A549 (cell line): Measurements from ENCODE around the gene SHFL. TPM values are rescaled to one million over a fixed set of nuclear protein-coding genes. Genes with fewer than 3 reads are reported as not detected.

Source experiments
- ATAC-seq, 2 experiments: fragments of 200-7000 bp in 1 of 2; fragments of >200 bp in 1 of 2; cut with Nextera tagmentation in 1 of 2; cut with Tn5 transposase in 1 of 2; 3 replicates each; pipeline versions ENCODE4 v1.8.0 to v1.9.1; 2018 to 2020; ENCODE audit warnings: mild to moderate bottlenecking in 1 of 2, moderate library complexity in 1 of 2
- CTCF ChIA-PET: fragments of 300-600 bp; sonication (Branson Sonifier 250); formaldehyde crosslinking; extraction: SDS; loops from one replicate; lab custom pipeline; 2021; ENCODE audit warnings: antibody characterized with exemption, inconsistent platforms; lab: Yijun Ruan, JAX
- POLR2A ChIA-PET: fragments of 350-600 bp; formaldehyde crosslinking; extraction: SDS; loops from one replicate; lab custom pipeline; 2021; ENCODE audit warnings: antibody characterized with exemption, inconsistent platforms; lab: Yijun Ruan, JAX
- DNase-seq, 2 experiments: peaks; one replicate each; pipeline versions ENCODE4 v3.0.0 to v3.0.0-alpha.2; 2011 to 2016; ENCODE audit warnings: low read depth in 1 of 2, low spot score in 1 of 2
- FAIRE-seq: peaks from 2 replicates; lab custom pipeline; 2011; peaks lifted over from hg19 to GRCh38; lab: Jason Lieb, UNC
- H3K27ac ChIP-seq, 2 experiments: fragments of >200 bp; sonication (Bioruptor Twin); formaldehyde crosslinking; 3 replicates each; pipeline ENCODE4 v1.5.1; 2016 to 2017
- H3K4me1 ChIP-seq: fragments of >200 bp; sonication (Bioruptor Twin); formaldehyde crosslinking; 3 replicates; pipeline ENCODE4 v1.6.1; 2016
- H3K4me2 ChIP-seq: fragments of >200 bp; sonication (Bioruptor Twin); formaldehyde crosslinking; 3 replicates; pipeline ENCODE4 v1.6.1; 2016
- H3K4me3 ChIP-seq: fragments of >200 bp; sonication (Bioruptor Twin); formaldehyde crosslinking; 3 replicates; pipeline ENCODE4 v1.5.1; 2016
- H3K9me3 ChIP-seq: fragments of >200 bp; sonication (Bioruptor Twin); formaldehyde crosslinking; 3 replicates; pipeline ENCODE4 v1.6.1; 2016
- EHF ChIP-seq: fragments of 250-450 bp; sonication (Bioruptor Pico); IDR thresholded peaks from 2 replicates; pipeline ENCODE4 v1.5.0; 2020; ENCODE audit warnings: mild to moderate bottlenecking
- FOSL2 ChIP-seq, 2 experiments: fragments of 450-650 bp in 1 of 2; fragments of >200 bp in 1 of 2; sonication (Bioruptor Twin) in 1 of 2; formaldehyde crosslinking; IDR thresholded peaks; 2 replicates each; pipeline versions ENCODE4 v1.5.0 to v1.6.1; 2016 to 2020; ENCODE audit warnings: mild to moderate bottlenecking in 1 of 2, moderate library complexity in 1 of 2
- HDAC2 ChIP-seq: fragments of 200-600 bp; sonication (generic); IDR thresholded peaks from 2 replicates; pipeline ENCODE4 v1.6.1; 2016
- JUNB ChIP-seq: fragments of >200 bp; sonication (Bioruptor Twin); formaldehyde crosslinking; IDR thresholded peaks from 2 replicates; pipeline ENCODE4 v1.6.1; 2016
- MAZ ChIP-seq: fragments of 150-350 bp; IDR thresholded peaks from 2 replicates; pipeline ENCODE4 v1.6.1; 2014; ENCODE audit warnings: antibody characterized with exemption, low read depth, low read length, borderline replicate concordance
- POLR2AphosphoS2 ChIP-seq: conservative IDR thresholded peaks from 2 replicates; pipeline ENCODE4 v1.6.1; 2012; ENCODE audit warnings: low read length, improper control_type of control experiment, inconsistent platforms
- ZSCAN20 ChIP-seq: fragments of 250-450 bp; sonication (Bioruptor Pico); IDR thresholded peaks from 2 replicates; pipeline ENCODE4 v1.8.0; 2022; ENCODE audit warnings: mild to moderate bottlenecking, moderate library complexity
- WGBS: methylation state at CpG from one replicate; pipeline ENCODE4 v1.1.6; 2017; ENCODE audit errors: missing lambda C conversion rate; 5-methylcytosine and 5-hydroxymethylcytosine counted together
- polyA plus RNA-seq, 4 experiments: library from polyadenylated mRNA; depleted of rRNA in 3 of 4; stranded (reverse); fragments of >200 nt; fragmentation: RNase III in 1 of 4; extraction: RNeasy Plus Mini Kit Qiagen cat#74134 plus additional on column Dnase treatment in 1 of 4; gene quantifications; 2 replicates in 3 of 4; 3 replicates in 1 of 4; pipeline ENCODE4 v1.2.3, GENCODE V29; 2011 to 2017
- TF ChIP-seq, protein P1 (sequence below): IDR thresholded peaks from 2 replicates; pipeline ENCODE4 v1.6.1; 2012
- TF ChIP-seq, protein P2 (sequence below): fragments of 200-600 bp; sonication (generic); IDR thresholded peaks from 2 replicates; pipeline ENCODE4 v1.6.1; 2016; ENCODE audit warnings: antibody characterized with exemption, mild to moderate bottlenecking, moderate library complexity
- TF ChIP-seq, protein P3 (sequence below): fragments of >200 bp; sonication (Bioruptor Twin); formaldehyde crosslinking; IDR thresholded peaks from 3 replicates; pipeline ENCODE4 v1.6.1; 2016

Gene SHFL
- polyA plus RNA-seq, 2 of the 4 experiments (the other 2 are of a cell fraction): 10.1 to 12.5 TPM

DNA sequence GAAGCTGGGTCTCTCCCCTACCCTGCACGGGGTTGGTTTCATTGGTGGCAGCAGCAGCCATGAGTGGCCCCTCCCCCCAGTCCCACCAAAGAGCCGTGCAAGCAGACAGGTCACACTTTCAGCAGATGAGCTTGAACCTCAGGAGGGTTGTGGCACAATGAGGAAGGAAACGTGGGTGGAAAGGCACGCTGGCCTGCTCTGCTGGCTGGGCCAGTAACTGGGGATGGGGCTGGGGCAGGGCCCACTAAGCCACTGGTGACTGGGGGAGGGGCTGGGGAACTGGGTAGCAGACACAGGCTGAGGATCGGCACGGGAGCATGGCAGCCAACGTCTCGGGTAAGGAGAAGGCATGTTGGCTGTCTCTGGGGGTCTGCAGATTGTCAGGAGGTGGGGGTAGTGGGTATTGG is 25.3 kb downstream of the SHFL start, which contains the start of gene P2RY11:
P2RY11 (plus strand) TSS at position 289 of the 407 bp plus-strand sequence; CDS start at position 318, 29 bp downstream.
- POLR2A ChIA-PET: interaction anchor here (1.6 kb wide), 1 partner anchor 15 kb away, joined by 9 read pairs; no protein-coding TSS in a partner anchor
- Histone ChIP-seq H3K4me1 (peaks cover 30% of the 10 kb centered on the region; the same call in 2 of the 3 replicates), H3K4me2 (no peak within 1 kb of the TSS)
- DNase-seq (no peak), FAIRE-seq (no peak), ATAC-seq (no peak)
- TF ChIP-seq, protein P1, sequence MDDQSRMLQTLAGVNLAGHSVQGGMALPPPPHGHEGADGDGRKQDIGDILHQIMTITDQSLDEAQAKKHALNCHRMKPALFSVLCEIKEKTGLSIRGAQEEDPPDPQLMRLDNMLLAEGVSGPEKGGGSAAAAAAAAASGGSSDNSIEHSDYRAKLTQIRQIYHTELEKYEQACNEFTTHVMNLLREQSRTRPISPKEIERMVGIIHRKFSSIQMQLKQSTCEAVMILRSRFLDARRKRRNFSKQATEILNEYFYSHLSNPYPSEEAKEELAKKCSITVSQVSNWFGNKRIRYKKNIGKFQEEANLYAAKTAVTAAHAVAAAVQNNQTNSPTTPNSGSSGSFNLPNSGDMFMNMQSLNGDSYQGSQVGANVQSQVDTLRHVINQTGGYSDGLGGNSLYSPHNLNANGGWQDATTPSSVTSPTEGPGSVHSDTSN: 0 out of 2 replicates have a peak, but pooled peaks have one; percentile 19
- TF ChIP-seq HDAC2: no peak
- TF ChIP-seq, all 56 proteins: peak for 1
- CTCF ChIA-PET: interaction anchor here (0.8 to 1.3 kb wide), 2 partner anchors 13 to 179 kb away, joined by 3 to 5 read pairs; no protein-coding TSS in a partner anchor
- no peaks in the 10 kb centered on the region for H3K9me3 ChIP-seq
- no peak within 1 kb of the TSS for H3K4me3 ChIP-seq
- H3K27ac ChIP-seq: peak within 1 kb of the TSS in 1 of 2 experiments; percentile 48; a peak in 3 of 6 replicates
- 89% methylated on average over 5 of the region's 8 CpGs for WGBS

DNA sequence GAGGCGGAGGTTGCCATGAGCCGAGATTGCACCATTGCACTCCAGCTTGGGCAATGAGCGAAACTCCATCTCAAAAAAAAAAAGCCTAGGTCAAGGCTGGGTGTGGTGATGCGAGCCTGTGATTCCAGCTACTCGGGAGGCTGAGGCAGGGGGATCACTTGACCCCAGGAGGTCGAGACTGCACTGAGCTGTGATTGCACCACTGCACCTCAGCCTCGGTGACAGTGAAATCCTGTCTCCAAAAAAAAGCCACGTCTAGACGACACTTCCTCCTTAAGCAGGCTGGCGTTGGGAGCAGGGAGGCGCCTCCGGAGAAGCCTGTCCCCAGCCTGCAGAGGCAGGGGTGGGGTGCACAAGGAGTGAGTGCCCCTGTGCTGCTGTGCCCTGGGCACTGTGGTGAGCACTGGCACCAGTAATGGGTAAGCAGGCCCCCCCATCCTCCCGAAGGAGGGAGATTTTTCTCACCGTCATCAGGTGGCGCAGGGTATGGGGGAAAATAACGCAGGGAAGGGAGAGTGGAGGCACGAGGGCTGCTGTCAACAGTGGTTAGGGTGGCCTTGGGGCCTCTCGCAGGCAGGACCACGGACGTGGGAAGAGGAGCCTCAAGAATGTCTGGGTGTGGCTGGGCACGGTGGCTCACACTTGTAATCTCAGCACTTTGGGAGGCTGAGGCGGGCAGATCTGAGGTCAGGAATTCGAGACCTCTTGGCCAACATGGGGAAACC is 26.1 kb downstream of the SHFL start:
- Histone ChIP-seq H3K27ac (peak overlapping the region in 1 of 2 experiments; percentile 34; a peak in 2 of 6 replicates), H3K4me3 (no peak overlapping the region)
- ATAC-seq (peak; percentile 2 to 5; a peak in 3 of 6 replicates), DNase-seq (peak in 1 of 2 experiments; percentile 50), FAIRE-seq (no peak)
- POLR2A ChIA-PET: interaction anchor here (0.6 to 1.6 kb wide), 3 partner anchors 16 to 486 kb away, joined by 3 to 9 read pairs (median 5); no protein-coding TSS in a partner anchor
- TF ChIP-seq MAZ: no peak
- no peak for TF ChIP-seq FOSL2 (IDR thresholded peaks at IDR 0.05)
- no peak for TF ChIP-seq FOSL2 (CRISPR knock-in tag; IDR thresholded peaks at IDR 0.05)
- TF ChIP-seq, protein P1: peak; percentile 48
- no peak for TF ChIP-seq ZSCAN20 (CRISPR knock-in tag)
- TF ChIP-seq, protein P2, sequence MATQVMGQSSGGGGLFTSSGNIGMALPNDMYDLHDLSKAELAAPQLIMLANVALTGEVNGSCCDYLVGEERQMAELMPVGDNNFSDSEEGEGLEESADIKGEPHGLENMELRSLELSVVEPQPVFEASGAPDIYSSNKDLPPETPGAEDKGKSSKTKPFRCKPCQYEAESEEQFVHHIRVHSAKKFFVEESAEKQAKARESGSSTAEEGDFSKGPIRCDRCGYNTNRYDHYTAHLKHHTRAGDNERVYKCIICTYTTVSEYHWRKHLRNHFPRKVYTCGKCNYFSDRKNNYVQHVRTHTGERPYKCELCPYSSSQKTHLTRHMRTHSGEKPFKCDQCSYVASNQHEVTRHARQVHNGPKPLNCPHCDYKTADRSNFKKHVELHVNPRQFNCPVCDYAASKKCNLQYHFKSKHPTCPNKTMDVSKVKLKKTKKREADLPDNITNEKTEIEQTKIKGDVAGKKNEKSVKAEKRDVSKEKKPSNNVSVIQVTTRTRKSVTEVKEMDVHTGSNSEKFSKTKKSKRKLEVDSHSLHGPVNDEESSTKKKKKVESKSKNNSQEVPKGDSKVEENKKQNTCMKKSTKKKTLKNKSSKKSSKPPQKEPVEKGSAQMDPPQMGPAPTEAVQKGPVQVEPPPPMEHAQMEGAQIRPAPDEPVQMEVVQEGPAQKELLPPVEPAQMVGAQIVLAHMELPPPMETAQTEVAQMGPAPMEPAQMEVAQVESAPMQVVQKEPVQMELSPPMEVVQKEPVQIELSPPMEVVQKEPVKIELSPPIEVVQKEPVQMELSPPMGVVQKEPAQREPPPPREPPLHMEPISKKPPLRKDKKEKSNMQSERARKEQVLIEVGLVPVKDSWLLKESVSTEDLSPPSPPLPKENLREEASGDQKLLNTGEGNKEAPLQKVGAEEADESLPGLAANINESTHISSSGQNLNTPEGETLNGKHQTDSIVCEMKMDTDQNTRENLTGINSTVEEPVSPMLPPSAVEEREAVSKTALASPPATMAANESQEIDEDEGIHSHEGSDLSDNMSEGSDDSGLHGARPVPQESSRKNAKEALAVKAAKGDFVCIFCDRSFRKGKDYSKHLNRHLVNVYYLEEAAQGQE: no peak
- TF ChIP-seq EHF (CRISPR knock-in tag): no peak
- no peak for TF ChIP-seq POLR2AphosphoS2
- TF ChIP-seq JUNB: no peak
- TF ChIP-seq, protein P3, sequence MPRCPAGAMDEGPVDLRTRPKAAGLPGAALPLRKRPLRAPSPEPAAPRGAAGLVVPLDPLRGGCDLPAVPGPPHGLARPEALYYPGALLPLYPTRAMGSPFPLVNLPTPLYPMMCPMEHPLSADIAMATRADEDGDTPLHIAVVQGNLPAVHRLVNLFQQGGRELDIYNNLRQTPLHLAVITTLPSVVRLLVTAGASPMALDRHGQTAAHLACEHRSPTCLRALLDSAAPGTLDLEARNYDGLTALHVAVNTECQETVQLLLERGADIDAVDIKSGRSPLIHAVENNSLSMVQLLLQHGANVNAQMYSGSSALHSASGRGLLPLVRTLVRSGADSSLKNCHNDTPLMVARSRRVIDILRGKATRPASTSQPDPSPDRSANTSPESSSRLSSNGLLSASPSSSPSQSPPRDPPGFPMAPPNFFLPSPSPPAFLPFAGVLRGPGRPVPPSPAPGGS: 0 out of 3 replicates have a peak, but pooled peaks have one; percentile 21
- TF ChIP-seq, all 56 proteins: peak for 2
- 51% methylated on average over 21 of the region's 23 CpGs for WGBS
- CTCF ChIA-PET: interaction anchor here (0.8 to 2.3 kb wide), 4 partner anchors 13 to 181 kb away, joined by 3 to 12 read pairs (median 5); no protein-coding TSS in a partner anchor
- H3K4me1 ChIP-seq: peaks cover 29% of the 10 kb centered on the region; the same call in 2 of the 3 replicates
- no peak overlapping the region for H3K4me2 ChIP-seq
- H3K9me3 ChIP-seq: no peaks in the 10 kb centered on the region
